GM18907 (cell line): Measurements from ENCODE around the gene TMEM147.

Experiments used
- ATAC-seq: cut with Tn5 transposase; IDR thresholded peaks from one replicate; pipeline ENCODE4 v1.9.1; 2021; ENCODE audit warnings: mild to moderate bottlenecking, moderate library complexity; ENCODE audit not compliant: unreplicated experiment

The TMEM147 gene

DNA sequence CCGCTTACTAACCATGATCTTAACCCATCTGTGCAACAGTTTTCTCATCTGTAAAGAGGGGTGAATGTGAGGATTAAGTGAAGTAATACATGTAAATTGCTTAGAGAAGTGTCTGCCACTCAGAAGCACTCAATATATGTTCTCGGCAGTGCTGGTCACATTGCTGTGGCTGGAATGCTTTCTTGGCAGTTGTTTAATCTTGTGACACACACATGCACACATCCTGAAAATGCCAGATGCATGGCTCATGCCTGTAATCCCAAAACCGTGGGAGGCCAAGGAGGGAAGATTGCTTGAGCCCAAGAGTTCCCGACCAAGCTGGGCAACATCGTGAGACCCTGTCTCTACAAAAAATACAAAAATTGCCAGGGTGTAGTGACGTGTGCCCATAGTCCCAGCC, 27.1 kb upstream of the TMEM147 start:
- ATAC-seq: no peak

DNA sequence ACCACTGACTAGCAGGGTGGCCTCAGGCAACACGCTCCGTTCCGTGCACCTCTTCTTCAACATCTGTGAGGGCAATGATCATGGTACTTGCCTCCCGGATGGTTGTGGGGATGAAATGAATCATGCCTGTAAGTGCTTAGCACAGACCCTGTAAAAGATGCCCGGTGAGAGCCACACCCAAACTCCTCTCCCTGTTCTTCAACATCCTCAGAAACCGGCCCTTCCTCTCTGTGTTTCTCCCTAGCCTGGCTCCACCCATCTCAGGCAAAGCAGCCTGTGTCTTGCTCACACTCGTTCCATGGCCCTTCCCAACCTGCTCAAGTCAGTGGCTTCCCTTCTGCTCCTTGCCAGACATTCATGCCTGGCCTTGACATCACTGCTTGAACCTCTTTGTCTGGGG, 26.1 kb upstream of the TMEM147 start:
- ATAC-seq: no peak

GRCh38 chr19:35521124-35521743, 24.2 kb upstream of the TMEM147 start:
- no peak for ATAC-seq

DNA sequence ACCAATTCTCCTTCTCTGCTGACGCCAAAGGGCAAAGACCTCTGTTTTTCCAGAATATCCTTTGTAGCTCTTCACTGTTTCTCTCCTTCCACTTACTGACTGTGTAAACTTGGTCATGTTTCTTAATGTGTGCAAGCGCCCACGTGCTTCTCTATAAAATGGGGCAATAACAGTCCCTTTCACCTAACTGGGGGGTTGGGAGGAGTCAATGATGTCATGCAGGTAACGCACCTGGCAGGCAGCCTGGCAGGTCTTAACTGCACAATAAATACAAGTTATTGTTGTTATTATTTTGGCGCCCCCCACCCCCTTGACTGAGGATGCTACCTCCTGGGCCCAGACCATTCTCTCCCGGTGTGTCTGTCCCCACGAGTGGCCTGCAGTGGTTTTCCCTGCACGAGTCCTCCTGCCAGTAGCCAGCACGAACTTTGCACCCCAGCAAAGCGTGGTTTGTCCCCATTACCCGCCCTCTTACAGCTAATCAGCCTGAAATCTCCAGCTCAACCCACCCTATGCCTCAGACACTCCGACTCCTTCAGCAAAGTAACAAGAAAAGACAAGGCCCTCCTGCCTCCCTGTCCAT, 22.6 kb upstream of the TMEM147 start:
- no peak for ATAC-seq

DNA sequence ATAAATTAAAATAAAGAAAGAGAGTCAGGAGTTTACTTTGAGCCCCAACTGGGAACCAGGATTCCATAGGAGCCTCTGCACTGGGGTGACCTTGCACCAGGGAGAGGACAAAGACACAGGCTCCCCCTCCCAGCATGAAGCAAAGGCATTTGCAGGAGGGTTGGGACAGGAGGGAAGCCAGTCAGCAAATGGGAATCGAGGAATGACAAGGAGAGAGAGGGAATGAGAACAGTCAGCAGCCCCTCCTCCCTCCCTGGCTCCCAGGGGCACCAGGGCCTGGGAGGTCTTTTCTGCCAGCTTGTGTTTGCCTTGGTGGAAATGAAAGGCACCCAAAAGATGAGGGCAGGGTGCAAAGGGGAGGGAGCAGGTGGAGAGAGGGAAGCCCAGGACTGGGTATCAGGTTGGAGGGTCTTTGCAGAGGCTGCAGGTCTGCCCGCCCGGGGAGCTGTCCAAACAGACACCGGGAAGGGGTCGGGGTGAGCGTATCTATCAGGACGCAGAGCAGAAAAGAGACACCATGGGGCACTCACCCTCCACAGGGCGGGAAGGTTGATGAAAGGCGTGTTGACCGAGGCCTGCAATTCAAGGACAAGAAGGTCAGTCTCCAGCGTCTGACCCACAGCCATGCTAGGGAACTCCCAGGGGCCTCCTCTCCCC, 21.1 kb upstream of the TMEM147 start:
- no peak for ATAC-seq

DNA sequence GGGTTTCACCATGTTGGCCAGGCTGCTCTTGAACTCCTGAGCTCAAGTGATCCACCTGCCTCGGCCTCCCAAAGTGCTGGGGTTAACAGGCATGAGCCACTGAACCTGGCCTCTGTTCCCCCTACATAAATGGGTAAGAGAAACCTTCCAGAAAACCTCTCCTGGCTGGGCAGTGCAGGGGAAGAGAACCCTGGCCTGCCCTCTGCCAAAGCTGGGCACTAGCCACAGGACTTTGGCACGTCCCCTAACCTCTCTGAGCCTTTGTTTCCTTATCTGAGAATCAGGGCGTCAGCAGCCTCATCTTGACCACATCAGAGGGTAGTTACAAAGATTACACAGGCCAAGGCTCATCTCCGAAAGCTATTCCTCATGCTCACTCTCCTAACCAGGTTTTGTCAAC, 19.6 kb upstream of the TMEM147 start:
- no peak for ATAC-seq

GRCh38 chr19:35528218-35529038, 17.0 kb upstream of the TMEM147 start, which contains the start of gene SBSN:
Gene SBSN, minus strand, starts transcription at chr19:35528311. Its CDS starts 30 bp downstream, at chr19:35528281.
- no peak for ATAC-seq

DNA sequence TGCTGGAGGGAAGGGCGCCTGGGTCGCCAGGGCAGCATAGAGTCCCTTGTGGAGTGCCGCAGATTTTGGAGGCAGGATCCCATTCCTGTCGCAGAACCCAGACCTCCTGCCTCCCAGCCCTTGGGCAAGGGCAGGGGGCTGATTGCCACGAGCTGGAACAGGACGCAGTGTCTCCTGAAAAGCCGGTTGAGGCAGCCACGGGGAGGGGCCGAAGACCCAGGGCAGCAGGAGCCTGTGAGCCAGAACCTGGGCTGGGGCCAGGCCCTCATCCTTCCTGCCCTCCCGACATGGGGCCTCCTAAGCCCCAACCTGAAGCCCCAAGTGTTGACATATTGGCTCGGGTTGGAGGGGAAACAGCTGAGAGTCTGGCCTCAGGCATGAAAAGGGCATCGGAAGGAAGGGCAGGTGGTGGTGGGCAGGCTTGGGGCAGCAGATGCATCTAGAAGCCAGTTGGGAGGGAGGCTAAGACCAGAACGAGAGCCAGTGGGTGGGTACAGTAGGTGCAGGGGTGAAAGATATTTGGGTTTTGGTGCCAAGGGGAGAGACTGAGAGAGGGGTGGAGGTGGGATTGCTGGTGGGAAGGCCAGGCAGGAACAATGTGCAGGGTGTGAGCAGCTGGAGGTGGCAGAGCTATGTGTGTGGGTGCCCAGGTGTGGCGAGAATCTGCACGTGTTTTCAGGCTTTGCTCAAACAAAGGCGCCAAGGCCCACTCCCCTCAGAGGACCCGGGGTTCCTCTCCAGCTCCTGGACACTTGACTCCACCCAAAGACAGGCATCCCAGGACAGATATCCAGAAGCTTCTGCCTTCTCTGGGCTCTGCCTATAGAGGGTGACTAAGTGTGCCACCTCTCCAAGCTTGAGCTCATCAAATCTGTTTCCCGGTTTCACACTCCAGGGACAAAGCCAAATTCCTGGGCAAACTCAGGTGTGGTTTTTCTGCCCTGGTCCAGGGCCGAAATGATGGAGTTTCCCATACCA, 15.9 kb upstream of the TMEM147 start:
- no peak for ATAC-seq

DNA sequence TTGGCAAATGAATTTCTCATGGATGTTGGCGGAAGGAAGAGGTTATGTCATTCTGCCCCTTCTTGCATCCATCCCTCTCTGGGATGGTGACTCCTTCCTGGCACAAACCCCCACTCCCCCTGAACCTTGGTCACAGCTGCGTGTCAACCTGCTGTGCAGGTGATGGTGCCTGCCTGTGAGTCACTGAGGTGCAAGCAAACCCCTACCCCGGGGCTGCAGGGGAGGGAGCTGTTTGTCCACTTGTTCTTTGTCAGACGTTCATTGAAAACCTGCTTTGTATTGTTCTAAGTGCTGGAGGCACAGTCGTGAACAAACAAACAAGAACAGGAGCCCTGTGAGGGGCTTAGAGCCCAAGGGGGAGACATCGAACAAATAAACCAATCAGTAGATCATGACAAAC, 14.1 kb upstream of the TMEM147 start:
- ATAC-seq: no peak

DNA sequence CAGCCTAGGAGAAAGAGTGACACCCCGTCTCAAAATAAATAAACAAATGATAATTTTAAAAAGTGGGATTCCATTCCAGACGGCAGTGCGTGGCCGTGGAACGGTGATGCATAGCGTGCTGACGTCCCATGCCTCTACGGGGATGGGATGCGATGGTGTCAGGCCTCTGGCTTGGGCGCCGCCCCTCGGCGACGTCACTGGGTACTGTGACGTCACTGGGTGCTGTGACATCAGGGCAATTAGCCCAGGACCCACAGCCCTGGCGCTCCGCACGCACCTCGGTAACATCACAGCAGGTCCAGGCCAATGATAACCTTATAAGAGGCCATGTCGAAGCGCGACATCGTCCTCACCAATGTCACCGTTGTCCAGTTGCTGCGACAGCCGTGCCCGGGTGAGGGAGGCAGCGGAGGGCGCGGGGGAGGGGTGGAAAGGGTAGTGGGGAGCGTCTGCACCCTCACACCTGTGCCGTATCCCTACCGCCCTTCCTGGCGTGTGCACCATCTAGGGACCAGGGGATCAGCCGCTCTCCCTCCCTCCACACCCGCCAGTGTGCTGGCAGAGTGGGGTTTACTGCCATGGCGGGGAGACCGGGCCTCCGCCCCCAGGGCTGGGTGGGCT, 12.1 kb upstream of the TMEM147 start, which contains the start of gene GAPDHS:
GAPDHS (plus strand) TSS at position 256 of the 621 bp plus-strand sequence; CDS start at position 328, 72 bp downstream.
- ATAC-seq: no peak

GRCh38 chr19:35533822-35534392, 11.5 kb upstream of the TMEM147 start:
- ATAC-seq: no peak

- no peak for ATAC-seq
Observed at GRCh38 chr19:35534803-35535480, 10.5 kb upstream of the TMEM147 start.

GRCh38 chr19:35539314-35539713, 6.1 kb upstream of the TMEM147 start:
- ATAC-seq: no peak

DNA sequence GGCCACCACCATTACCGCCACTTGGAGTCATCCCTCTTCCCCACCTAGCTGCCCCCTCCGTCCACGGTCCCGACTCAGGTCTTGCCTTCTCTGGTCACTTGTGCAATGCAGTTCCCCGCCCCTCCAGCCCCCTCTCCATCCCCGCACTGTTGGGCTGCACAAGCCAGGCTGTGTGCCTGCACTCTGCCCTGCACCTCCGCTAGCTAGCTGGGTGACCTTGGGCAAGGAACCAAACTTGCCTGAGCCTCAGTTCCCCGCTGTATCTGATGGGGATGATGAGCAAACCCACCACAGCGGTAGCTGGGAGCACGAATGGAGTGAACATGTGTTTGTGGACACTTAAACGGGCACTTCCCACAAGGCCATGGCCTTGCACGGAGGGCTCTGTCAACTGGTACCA, 5.6 kb upstream of the TMEM147 start:
- no peak for ATAC-seq

DNA sequence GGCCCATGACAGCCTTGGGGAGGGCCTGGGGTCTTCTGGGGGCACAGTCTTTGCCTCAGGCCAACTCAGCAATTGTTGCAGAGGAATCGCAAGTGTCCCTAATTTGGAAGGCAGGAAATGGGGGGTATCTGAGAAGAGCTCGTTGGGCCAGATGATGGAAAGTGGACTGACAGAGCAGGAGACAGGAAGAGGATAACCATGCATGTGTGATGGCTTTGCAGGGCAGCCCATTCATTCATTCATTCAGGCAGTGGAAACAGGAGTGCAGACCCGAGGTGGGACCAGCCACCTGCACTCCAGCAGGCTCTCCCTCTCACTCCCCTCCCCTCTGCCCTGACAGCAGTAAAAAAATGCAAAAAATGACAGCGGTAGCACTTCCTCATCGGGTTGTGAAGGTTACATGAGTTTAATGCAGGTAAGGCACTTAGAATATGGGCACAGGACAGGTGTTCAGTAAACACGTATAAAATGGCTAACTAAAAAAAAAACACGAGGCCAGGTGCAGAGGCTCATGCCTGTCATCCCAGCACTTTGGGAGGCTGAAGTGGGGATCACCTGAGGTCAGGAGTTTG, 5.0 kb upstream of the TMEM147 start:
- ATAC-seq: no peak

DNA sequence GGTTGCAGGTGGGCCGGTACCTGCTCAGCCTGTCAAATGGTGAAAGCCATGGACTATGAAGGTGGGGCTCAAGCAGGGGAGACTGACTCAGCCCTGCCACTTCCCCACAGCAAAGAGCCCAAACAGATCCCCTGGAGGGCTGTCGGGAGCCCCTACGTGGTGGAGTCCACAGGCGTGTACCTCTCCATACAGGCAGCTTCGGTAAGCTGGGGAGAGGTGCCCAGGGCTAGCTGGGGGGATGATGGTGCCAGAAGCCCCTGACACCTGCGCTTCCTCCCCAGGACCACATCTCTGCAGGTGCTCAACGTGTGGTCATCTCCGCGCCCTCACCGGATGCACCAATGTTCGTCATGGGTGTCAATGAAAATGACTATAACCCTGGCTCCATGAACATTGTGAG, 3.2 kb upstream of the TMEM147 start:
- no peak for ATAC-seq

GRCh38 chr19:35543280-35544109, 1.9 kb upstream of the TMEM147 start:
- no peak for ATAC-seq
